ENCODE results near the gene RAB29.

GRCh38 chr1:205794011-205794730, 18.9 kb upstream of the RAB29 start:
- TF ChIP-seq TCF12 (IDR thresholded peaks at IDR 0.05; ENCODE audit: low read depth): no peak
- no peak for TF ChIP-seq MAX (IDR thresholded peaks at IDR 0.05)
- TF ChIP-seq REST (IDR thresholded peaks at IDR 0.05; ENCODE audit: low read depth): no peak
- TF ChIP-seq ZBTB7A (IDR thresholded peaks at IDR 0.05; ENCODE audit: low read depth): no peak
- no peak for TF ChIP-seq EP300 (IDR thresholded peaks at IDR 0.05; ENCODE audit: borderline replicate concordance)
- TF ChIP-seq CEBPB (IDR thresholded peaks at IDR 0.05): no peak
- no peak for TF ChIP-seq TAF1 (IDR thresholded peaks at IDR 0.05; ENCODE audit: low read depth)
- no peak for TF ChIP-seq RAD21 (IDR thresholded peaks at IDR 0.05; ENCODE audit: low read depth)
- no peak for TF ChIP-seq TEAD4 (IDR thresholded peaks at IDR 0.05)
- TF ChIP-seq YY1 (IDR thresholded peaks at IDR 0.05; ENCODE audit: low read depth): no peak
- TF ChIP-seq CREB1 (IDR thresholded peaks at IDR 0.05; ENCODE audit: low read depth): no peak

Measured in Ishikawa (cell line).